HEK293 (cell line): ENCODE measurements around the gene TSPO2.

Experiments
- CTCF ChIA-PET: fragments of 350-600 bp; formaldehyde crosslinking; extraction: SDS; loops from one replicate; lab custom pipeline; 2021; ENCODE audit warnings: antibody characterized with exemption; lab: Yijun Ruan, JAX
- POLR2A ChIA-PET: fragments of 300-600 bp; formaldehyde crosslinking; extraction: SDS; loops from one replicate; lab custom pipeline; 2020; ENCODE audit warnings: antibody characterized with exemption, inconsistent platforms; lab: Yijun Ruan, JAX
- H3K27ac ChIP-seq: fragments of 200-500 bp; sonication (Bioruptor generic); 2 replicates; pipeline ENCODE4 v1.5.1; 2014; ENCODE audit warnings: low read depth, low read length, control low read depth, inconsistent platforms; ENCODE audit errors: extremely low read depth
- H3K36me3 ChIP-seq, 2 experiments: fragments of 200-500 bp in 1 of 2; sonication (Bioruptor generic) in 1 of 2; 1 replicate in 1 of 2; 2 replicates in 1 of 2; pipeline ENCODE4 v1.5.1; 2014 to 2017; ENCODE audit warnings: inconsistent platforms in 2 of 2, low read length in 2 of 2; ENCODE audit not compliant: control insufficient read depth in 2 of 2, insufficient read depth in 1 of 2
- H3K4me1 ChIP-seq: fragments of 200-500 bp; sonication (Bioruptor generic); 2 replicates; pipeline ENCODE4 v1.5.1; 2014; ENCODE audit warnings: mild to moderate bottlenecking, low read length, inconsistent platforms; ENCODE audit not compliant: control insufficient read depth, insufficient read depth
- H3K4me3 ChIP-seq: 2 replicates; pipeline ENCODE4 v1.5.1; 2011; ENCODE audit warnings: low read depth, mild to moderate bottlenecking, control low read depth, low read length, moderate library complexity
- H3K9me3 ChIP-seq: fragments of 200-500 bp; sonication (Bioruptor generic); 2 replicates; pipeline ENCODE4 v1.5.1; 2014; ENCODE audit warnings: low read depth, low read length, inconsistent platforms; ENCODE audit not compliant: control insufficient read depth, insufficient read depth
- OVOL3 ChIP-seq: fragments of 450-650 bp; formaldehyde crosslinking; IDR thresholded peaks from 2 replicates; pipeline ENCODE4 v1.5.1; 2016; ENCODE audit warnings: missing biosample characterization, missing genetic modification characterization
- REPIN1 ChIP-seq: fragments of 450-650 bp; formaldehyde crosslinking; IDR thresholded peaks from 2 replicates; pipeline ENCODE4 v1.5.1; 2017; ENCODE audit warnings: missing biosample characterization, missing genetic modification characterization, low read depth
- SCRT2 ChIP-seq: fragments of 450-650 bp; formaldehyde crosslinking; IDR thresholded peaks from 2 replicates; pipeline ENCODE4 v1.5.1; 2016; ENCODE audit warnings: missing biosample characterization, missing genetic modification characterization
- ZNF16 ChIP-seq: fragments of 450-650 bp; formaldehyde crosslinking; IDR thresholded peaks from 2 replicates; pipeline ENCODE4 v1.5.1; 2016; ENCODE audit warnings: low read depth, missing biosample characterization, missing genetic modification characterization
- ZNF2 ChIP-seq: fragments of 450-650 bp; formaldehyde crosslinking; IDR thresholded peaks from 2 replicates; pipeline ENCODE4 v1.5.1; 2016; ENCODE audit warnings: missing biosample characterization, missing genetic modification characterization
- ZNF311 ChIP-seq: fragments of 450-650 bp; formaldehyde crosslinking; IDR thresholded peaks from 2 replicates; pipeline ENCODE4 v1.5.1; 2017; ENCODE audit warnings: missing biosample characterization, missing genetic modification characterization, borderline replicate concordance
- ZNF335 ChIP-seq: fragments of 450-650 bp; formaldehyde crosslinking; conservative IDR thresholded peaks from 2 replicates; pipeline ENCODE4 v1.5.1; 2016; ENCODE audit warnings: missing biosample characterization, missing genetic modification characterization
- ZNF394 ChIP-seq: fragments of 450-650 bp; formaldehyde crosslinking; IDR thresholded peaks from 2 replicates; pipeline ENCODE4 v1.5.1; 2016; ENCODE audit warnings: missing biosample characterization, missing genetic modification characterization, mild to moderate bottlenecking, moderate library complexity, borderline replicate concordance
- ZNF426 ChIP-seq: fragments of 450-650 bp; formaldehyde crosslinking; IDR thresholded peaks from 2 replicates; pipeline ENCODE4 v1.5.1; 2017; ENCODE audit warnings: missing biosample characterization, missing genetic modification characterization, mild to moderate bottlenecking, inconsistent platforms, moderate library complexity
- ZNF510 ChIP-seq: fragments of 450-650 bp; formaldehyde crosslinking; IDR thresholded peaks from 2 replicates; pipeline ENCODE4 v1.5.1; 2018; ENCODE audit warnings: mild to moderate bottlenecking, missing genetic modification characterization, missing biosample characterization; ENCODE audit not compliant: insufficient replicate concordance
- ZNF529 ChIP-seq: fragments of 450-650 bp; formaldehyde crosslinking; IDR thresholded peaks from 2 replicates; pipeline ENCODE4 v1.5.1; 2017; ENCODE audit warnings: missing genetic modification characterization, missing biosample characterization; ENCODE audit not compliant: insufficient replicate concordance
- ZNF610 ChIP-seq: fragments of 450-650 bp; formaldehyde crosslinking; IDR thresholded peaks from 2 replicates; pipeline ENCODE4 v1.5.1; 2016; ENCODE audit warnings: missing biosample characterization, missing genetic modification characterization, borderline replicate concordance
- ZNF677 ChIP-seq: fragments of 450-650 bp; IDR thresholded peaks from 2 replicates; pipeline ENCODE4 v1.5.0; 2018; ENCODE audit warnings: missing biosample characterization, mild to moderate bottlenecking, missing genetic modification characterization, moderate library complexity
- ZSCAN5A ChIP-seq: fragments of 450-650 bp; formaldehyde crosslinking; IDR thresholded peaks from 2 replicates; pipeline ENCODE4 v1.5.1; 2016; ENCODE audit warnings: missing biosample characterization, missing genetic modification characterization
- TF ChIP-seq, protein P1 (sequence below): sonication (generic); formaldehyde crosslinking; IDR thresholded peaks from 2 replicates; pipeline ENCODE4 v1.8.1; 2022; ENCODE audit warnings: mild to moderate bottlenecking, moderate library complexity, missing genetic modification reagents
- TF ChIP-seq, protein P2 (sequence below): fragments of 450-650 bp; formaldehyde crosslinking; IDR thresholded peaks from 2 replicates; pipeline ENCODE4 v1.5.1; 2016; ENCODE audit warnings: missing biosample characterization, missing genetic modification characterization
- TF ChIP-seq, protein P3 (sequence below): IDR thresholded peaks from 2 replicates; pipeline ENCODE4 v1.6.1; 2011; ENCODE audit warnings: mild to moderate bottlenecking, low read depth, low read length, borderline replicate concordance
- TF ChIP-seq, protein P4 (sequence below): fragments of 450-650 bp; formaldehyde crosslinking; conservative IDR thresholded peaks from 2 replicates; pipeline ENCODE4 v1.5.1; 2016; ENCODE audit warnings: low read depth, missing biosample characterization, missing genetic modification characterization

Gene TSPO2

DNA sequence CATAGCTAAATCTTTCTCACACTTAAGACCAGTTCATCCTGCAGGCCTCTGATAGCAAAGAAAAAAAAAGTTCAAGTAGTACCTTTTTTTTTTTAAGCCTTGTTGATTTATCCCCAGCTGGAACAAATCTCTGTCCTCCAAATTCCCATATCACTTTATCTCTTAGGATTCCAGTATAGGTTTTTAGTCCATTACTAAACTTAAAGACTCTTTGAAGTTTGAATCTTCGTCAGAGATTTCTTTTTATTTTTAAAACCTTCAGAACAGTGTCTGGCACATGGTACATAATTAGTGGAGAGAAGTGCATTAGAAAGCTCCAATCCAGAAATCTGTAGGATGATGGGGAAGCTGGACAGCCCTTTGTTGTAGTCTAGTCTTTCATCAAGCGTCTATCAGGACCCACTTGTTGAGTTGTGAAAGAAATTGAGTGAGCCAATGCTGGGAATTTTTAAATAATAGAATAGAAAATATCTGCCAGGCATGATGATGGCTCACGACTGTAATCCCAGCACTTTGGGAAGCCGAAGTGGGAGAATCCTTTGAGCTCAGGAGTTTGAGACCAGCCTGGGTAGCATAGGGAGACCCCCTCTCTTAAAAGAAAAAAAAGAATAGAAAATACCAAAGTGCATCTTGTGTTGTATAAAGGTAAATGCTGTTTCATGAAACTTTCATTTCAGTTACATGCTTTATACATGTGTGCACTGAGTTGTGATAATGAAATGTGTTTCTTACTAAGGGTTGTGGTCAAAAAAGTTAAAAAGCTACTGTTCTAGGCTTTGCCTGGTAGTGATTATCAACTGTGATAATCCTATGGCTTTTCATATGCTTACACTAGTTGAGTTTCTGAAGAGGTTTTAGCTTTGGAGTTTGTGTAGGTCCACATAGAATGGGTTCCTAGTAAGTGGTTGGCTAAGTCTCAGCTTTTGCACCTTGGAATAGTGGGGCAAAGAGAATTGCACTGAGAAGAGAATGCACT lies 33.7 kb downstream of the TSPO2 start:
- no peaks in the 10 kb centered on the region for H3K9me3 ChIP-seq
- CTCF ChIA-PET, result interaction anchor here (0.6 to 2.4 kb wide), 11 partner anchors 9 to 747 kb away, joined by 3 to 12 read pairs (median 4); no protein-coding TSS in a partner anchor
- no peak overlapping the region for H3K4me3 ChIP-seq
- POLR2A ChIA-PET, result interaction anchor here (0.6 to 1.5 kb wide), 2 partner anchors 78 to 245 kb away, joined by 4 to 6 read pairs; no protein-coding TSS in a partner anchor
- H3K27ac ChIP-seq, result no peak overlapping the region
- H3K36me3 ChIP-seq, result peaks cover 15 to 24% of the 10 kb centered on the region in 2 experiments
- TF ChIP-seq, protein P1, sequence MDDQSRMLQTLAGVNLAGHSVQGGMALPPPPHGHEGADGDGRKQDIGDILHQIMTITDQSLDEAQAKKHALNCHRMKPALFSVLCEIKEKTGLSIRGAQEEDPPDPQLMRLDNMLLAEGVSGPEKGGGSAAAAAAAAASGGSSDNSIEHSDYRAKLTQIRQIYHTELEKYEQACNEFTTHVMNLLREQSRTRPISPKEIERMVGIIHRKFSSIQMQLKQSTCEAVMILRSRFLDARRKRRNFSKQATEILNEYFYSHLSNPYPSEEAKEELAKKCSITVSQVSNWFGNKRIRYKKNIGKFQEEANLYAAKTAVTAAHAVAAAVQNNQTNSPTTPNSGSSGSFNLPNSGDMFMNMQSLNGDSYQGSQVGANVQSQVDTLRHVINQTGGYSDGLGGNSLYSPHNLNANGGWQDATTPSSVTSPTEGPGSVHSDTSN (CRISPR knock-in tag), result no peak
- peak; percentile 82 for TF ChIP-seq SCRT2
- 0 out of 2 replicates have a peak, but pooled peaks cover 2% of the 10 kb centered on the region for H3K4me1 ChIP-seq

- no peaks in the 10 kb centered on the region for H3K9me3 ChIP-seq
- peaks cover 18 to 35% of the 10 kb centered on the region in 2 experiments for H3K36me3 ChIP-seq
- no peak overlapping the region for H3K27ac ChIP-seq
- TF ChIP-seq, protein P1 (CRISPR knock-in tag), result no peak
- TF ChIP-seq ZNF510, result no peak
- no peak for TF ChIP-seq REPIN1 (tag by site-specific recombination)
- no peak for TF ChIP-seq OVOL3 (tag by site-specific recombination)
- TF ChIP-seq, protein P2, sequence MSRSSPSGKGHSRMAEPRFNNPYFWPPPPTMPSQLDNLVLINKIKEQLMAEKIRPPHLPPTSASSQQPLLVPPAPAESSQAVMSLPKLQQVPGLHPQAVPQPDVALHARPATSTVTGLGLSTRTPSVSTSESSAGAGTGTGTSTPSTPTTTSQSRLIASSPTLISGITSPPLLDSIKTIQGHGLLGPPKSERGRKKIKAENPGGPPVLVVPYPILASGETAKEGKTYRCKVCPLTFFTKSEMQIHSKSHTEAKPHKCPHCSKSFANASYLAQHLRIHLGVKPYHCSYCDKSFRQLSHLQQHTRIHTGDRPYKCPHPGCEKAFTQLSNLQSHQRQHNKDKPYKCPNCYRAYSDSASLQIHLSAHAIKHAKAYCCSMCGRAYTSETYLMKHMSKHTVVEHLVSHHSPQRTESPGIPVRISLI (tag by site-specific recombination), result no peak
- TF ChIP-seq ZNF394 (tag by site-specific recombination), result no peak
- no peak for TF ChIP-seq ZNF677
- TF ChIP-seq, protein P3, sequence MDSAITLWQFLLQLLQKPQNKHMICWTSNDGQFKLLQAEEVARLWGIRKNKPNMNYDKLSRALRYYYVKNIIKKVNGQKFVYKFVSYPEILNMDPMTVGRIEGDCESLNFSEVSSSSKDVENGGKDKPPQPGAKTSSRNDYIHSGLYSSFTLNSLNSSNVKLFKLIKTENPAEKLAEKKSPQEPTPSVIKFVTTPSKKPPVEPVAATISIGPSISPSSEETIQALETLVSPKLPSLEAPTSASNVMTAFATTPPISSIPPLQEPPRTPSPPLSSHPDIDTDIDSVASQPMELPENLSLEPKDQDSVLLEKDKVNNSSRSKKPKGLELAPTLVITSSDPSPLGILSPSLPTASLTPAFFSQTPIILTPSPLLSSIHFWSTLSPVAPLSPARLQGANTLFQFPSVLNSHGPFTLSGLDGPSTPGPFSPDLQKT, result no peak
- no peak; the same call in 1 of the 2 replicates for TF ChIP-seq ZNF335 (tag by site-specific recombination)
- TF ChIP-seq ZNF16 (tag by site-specific recombination), result no peak
- TF ChIP-seq ZNF311 (tag by site-specific recombination), result no peak
- ChIA-PET CTCF (interaction anchor here (1.3 to 1.5 kb wide), 2 partner anchors 15 to 229 kb away, joined by 3 read pairs; no protein-coding TSS in a partner anchor), POLR2A (no interaction called here)
- no peak overlapping the region for H3K4me3 ChIP-seq
- 0 out of 2 replicates have a peak, but pooled peaks cover 2% of the 10 kb centered on the region for H3K4me1 ChIP-seq
Observed at GRCh38 chr6:41077536-41077935, 35.3 kb downstream of the TSPO2 start.

GRCh38 chr6:41078101-41078500 lies 35.8 kb downstream of the TSPO2 start:
- Histone ChIP-seq H3K4me1 (0 out of 2 replicates have a peak, but pooled peaks cover 2% of the 10 kb centered on the region), H3K27ac (no peak overlapping the region), H3K36me3 (peaks cover 18 to 40% of the 10 kb centered on the region in 2 experiments), H3K9me3 (no peaks in the 10 kb centered on the region), H3K4me3 (no peak overlapping the region)
- ChIA-PET CTCF (interaction anchor here (0.9 to 1.5 kb wide), 4 partner anchors 9 to 229 kb away, joined by 3 to 4 read pairs (median 3); no protein-coding TSS in a partner anchor), POLR2A (no interaction called here)
- TF ChIP-seq ZNF610 (tag by site-specific recombination) (no peak), ZNF426 (tag by site-specific recombination) (no peak), ZSCAN5A (tag by site-specific recombination) (no peak), ZNF2 (tag by site-specific recombination) (no peak), ZNF529 (tag by site-specific recombination) (no peak)
- TF ChIP-seq, protein P4, sequence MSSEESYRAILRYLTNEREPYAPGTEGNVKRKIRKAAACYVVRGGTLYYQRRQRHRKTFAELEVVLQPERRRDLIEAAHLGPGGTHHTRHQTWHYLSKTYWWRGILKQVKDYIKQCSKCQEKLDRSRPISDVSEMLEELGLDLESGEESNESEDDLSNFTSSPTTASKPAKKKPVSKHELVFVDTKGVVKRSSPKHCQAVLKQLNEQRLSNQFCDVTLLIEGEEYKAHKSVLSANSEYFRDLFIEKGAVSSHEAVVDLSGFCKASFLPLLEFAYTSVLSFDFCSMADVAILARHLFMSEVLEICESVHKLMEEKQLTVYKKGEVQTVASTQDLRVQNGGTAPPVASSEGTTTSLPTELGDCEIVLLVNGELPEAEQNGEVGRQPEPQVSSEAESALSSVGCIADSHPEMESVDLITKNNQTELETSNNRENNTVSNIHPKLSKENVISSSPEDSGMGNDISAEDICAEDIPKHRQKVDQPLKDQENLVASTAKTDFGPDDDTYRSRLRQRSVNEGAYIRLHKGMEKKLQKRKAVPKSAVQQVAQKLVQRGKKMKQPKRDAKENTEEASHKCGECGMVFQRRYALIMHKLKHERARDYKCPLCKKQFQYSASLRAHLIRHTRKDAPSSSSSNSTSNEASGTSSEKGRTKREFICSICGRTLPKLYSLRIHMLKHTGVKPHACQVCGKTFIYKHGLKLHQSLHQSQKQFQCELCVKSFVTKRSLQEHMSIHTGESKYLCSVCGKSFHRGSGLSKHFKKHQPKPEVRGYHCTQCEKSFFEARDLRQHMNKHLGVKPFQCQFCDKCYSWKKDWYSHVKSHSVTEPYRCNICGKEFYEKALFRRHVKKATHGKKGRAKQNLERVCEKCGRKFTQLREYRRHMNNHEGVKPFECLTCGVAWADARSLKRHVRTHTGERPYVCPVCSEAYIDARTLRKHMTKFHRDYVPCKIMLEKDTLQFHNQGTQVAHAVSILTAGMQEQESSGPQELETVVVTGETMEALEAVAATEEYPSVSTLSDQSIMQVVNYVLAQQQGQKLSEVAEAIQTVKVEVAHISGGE (tag by site-specific recombination), result no peak
